NOMO-1 treated with DMSO at 0.1 percent for 48 hours (cell line): ENCODE data around the gene SLC9A6.

Source experiments
- DNase-seq: peaks from one replicate; lab custom pipeline; 2025; ENCODE audit not compliant: unreplicated experiment; lab: John Stamatoyannopoulos, UW

Gene SLC9A6

GRCh38 chrX:135985157-135985972 lies at the start of gene SLC9A6:
Gene SLC9A6, plus strand, starts transcription at chrX:135985435. Its CDS starts 224 bp downstream, at chrX:135985659.
- DNase-seq, result peak; percentile 42

- DNase-seq, result peak; percentile 68
Observed at GRCh38 chrX:135944486-135944885, 40.7 kb upstream of the SLC9A6 start.

- no peak for DNase-seq
Observed at GRCh38 chrX:135951291-135951690, 33.9 kb upstream of the SLC9A6 start.

- no peak for DNase-seq
Observed at GRCh38 chrX:135973025-135973547, 12.1 kb upstream of the SLC9A6 start.

- DNase-seq, result peak; percentile 71
Observed at GRCh38 chrX:135973548-135974278, 11.5 kb upstream of the SLC9A6 start, which contains the start of gene MMGT1. Gene MMGT1, minus strand, starts transcription at chrX:135973988. Its CDS starts 313 bp downstream, at chrX:135973675.

- DNase-seq, result no peak
Observed at GRCh38 chrX:135974279-135974856, 10.9 kb upstream of the SLC9A6 start.

GRCh38 chrX:135975421-135975820 lies 9.8 kb upstream of the SLC9A6 start:
- DNase-seq, result no peak

GRCh38 chrX:135977611-135978010 lies 7.6 kb upstream of the SLC9A6 start:
- DNase-seq, result no peak

- DNase-seq, result no peak
Observed at GRCh38 chrX:135981010-135981409, 4.2 kb upstream of the SLC9A6 start.

GRCh38 chrX:135981668-135982067 lies 3.6 kb upstream of the SLC9A6 start:
- DNase-seq, result no peak

- DNase-seq, result no peak
Observed at GRCh38 chrX:135982860-135983259, 2.4 kb upstream of the SLC9A6 start.

- no peak for DNase-seq
Observed at GRCh38 chrX:135984256-135984655, 979 bp upstream of the SLC9A6 start.

GRCh38 chrX:135984791-135985156 lies 461 bp upstream of the SLC9A6 start:
- no peak for DNase-seq

GRCh38 chrX:135985973-135986310 lies 707 bp downstream of the SLC9A6 start:
- DNase-seq, result no peak

- DNase-seq, result no peak
Observed at GRCh38 chrX:135988245-135988644, 3.0 kb downstream of the SLC9A6 start.

- no peak for DNase-seq
Observed at GRCh38 chrX:136015016-136015415, 29.8 kb downstream of the SLC9A6 start.

GRCh38 chrX:136016881-136017280 lies 31.6 kb downstream of the SLC9A6 start:
- DNase-seq, result no peak

- DNase-seq, result no peak
Observed at GRCh38 chrX:136019226-136019625, 34.0 kb downstream of the SLC9A6 start.

- no peak for DNase-seq
Observed at GRCh38 chrX:136021160-136021559, 35.9 kb downstream of the SLC9A6 start.

GRCh38 chrX:136021903-136022302 lies 36.7 kb downstream of the SLC9A6 start:
- no peak for DNase-seq

- DNase-seq, result no peak
Observed at GRCh38 chrX:136025091-136025490, 39.9 kb downstream of the SLC9A6 start.
